HEK293 (cell line): Measurements from ENCODE around the gene NPR3.

Experiments
- CTCF ChIA-PET: fragments of 350-600 bp; formaldehyde crosslinking; extraction: SDS; loops from one replicate; lab custom pipeline; 2021; ENCODE audit warnings: antibody characterized with exemption; lab: Yijun Ruan, JAX
- POLR2A ChIA-PET: fragments of 300-600 bp; formaldehyde crosslinking; extraction: SDS; loops from one replicate; lab custom pipeline; 2020; ENCODE audit warnings: antibody characterized with exemption, inconsistent platforms; lab: Yijun Ruan, JAX
- H3K27ac ChIP-seq: fragments of 200-500 bp; sonication (Bioruptor generic); 2 replicates; pipeline ENCODE4 v1.5.1; 2014; ENCODE audit warnings: low read depth, low read length, control low read depth, inconsistent platforms; ENCODE audit errors: extremely low read depth
- H3K36me3 ChIP-seq, 2 experiments: fragments of 200-500 bp in 1 of 2; sonication (Bioruptor generic) in 1 of 2; 1 replicate in 1 of 2; 2 replicates in 1 of 2; pipeline ENCODE4 v1.5.1; 2014 to 2017; ENCODE audit warnings: inconsistent platforms in 2 of 2, low read length in 2 of 2; ENCODE audit not compliant: control insufficient read depth in 2 of 2, insufficient read depth in 1 of 2
- H3K4me1 ChIP-seq: fragments of 200-500 bp; sonication (Bioruptor generic); 2 replicates; pipeline ENCODE4 v1.5.1; 2014; ENCODE audit warnings: mild to moderate bottlenecking, low read length, inconsistent platforms; ENCODE audit not compliant: control insufficient read depth, insufficient read depth
- H3K4me3 ChIP-seq: 2 replicates; pipeline ENCODE4 v1.5.1; 2011; ENCODE audit warnings: low read depth, mild to moderate bottlenecking, control low read depth, low read length, moderate library complexity
- H3K9me3 ChIP-seq: fragments of 200-500 bp; sonication (Bioruptor generic); 2 replicates; pipeline ENCODE4 v1.5.1; 2014; ENCODE audit warnings: low read depth, low read length, inconsistent platforms; ENCODE audit not compliant: control insufficient read depth, insufficient read depth
- ELK4 ChIP-seq: IDR thresholded peaks from 2 replicates; pipeline ENCODE4 v1.6.1; 2011; ENCODE audit warnings: mild to moderate bottlenecking, low read depth, low read length, borderline replicate concordance
- GLI2 ChIP-seq: fragments of 450-650 bp; formaldehyde crosslinking; IDR thresholded peaks from 2 replicates; pipeline ENCODE4; 2017; ENCODE audit warnings: missing biosample characterization, missing genetic modification characterization, low read depth, borderline replicate concordance
- KLF16 ChIP-seq: fragments of 450-650 bp; formaldehyde crosslinking; IDR thresholded peaks from 2 replicates; pipeline ENCODE4 v1.5.1; 2017; ENCODE audit warnings: missing biosample characterization, missing genetic modification characterization
- OSR2 ChIP-seq: fragments of 450-650 bp; formaldehyde crosslinking; IDR thresholded peaks from 2 replicates; pipeline ENCODE4 v1.5.1; 2016; ENCODE audit warnings: missing biosample characterization, missing genetic modification characterization
- PRDM6 ChIP-seq: fragments of 450-650 bp; formaldehyde crosslinking; IDR thresholded peaks from 2 replicates; pipeline ENCODE4 v1.5.1; 2017; ENCODE audit warnings: missing biosample characterization, missing genetic modification characterization
- SALL2 ChIP-seq: fragments of 450-650 bp; formaldehyde crosslinking; IDR thresholded peaks from 2 replicates; pipeline ENCODE4 v1.5.0; 2017; ENCODE audit warnings: missing biosample characterization, mild to moderate bottlenecking, missing genetic modification characterization, borderline replicate concordance
- SP7 ChIP-seq: fragments of 450-650 bp; formaldehyde crosslinking; IDR thresholded peaks from 2 replicates; pipeline ENCODE4 v1.5.1; 2016; ENCODE audit warnings: missing biosample characterization, missing genetic modification characterization
- ZBTB49 ChIP-seq: fragments of 450-650 bp; formaldehyde crosslinking; IDR thresholded peaks from 2 replicates; pipeline ENCODE4 v1.5.1; 2016; ENCODE audit warnings: missing biosample characterization, missing genetic modification characterization, low read depth
- ZBTB6 ChIP-seq: fragments of 450-650 bp; formaldehyde crosslinking; IDR thresholded peaks from 2 replicates; pipeline ENCODE4 v1.5.1; 2017; ENCODE audit warnings: missing biosample characterization, missing genetic modification characterization
- ZNF133 ChIP-seq: fragments of 450-650 bp; formaldehyde crosslinking; IDR thresholded peaks from 2 replicates; pipeline ENCODE4 v1.5.1; 2016; ENCODE audit warnings: missing biosample characterization, missing genetic modification characterization
- ZNF140 ChIP-seq: fragments of 450-650 bp; formaldehyde crosslinking; IDR thresholded peaks from 2 replicates; pipeline ENCODE4 v1.5.1; 2016; ENCODE audit warnings: missing biosample characterization, missing genetic modification characterization
- ZNF16 ChIP-seq: fragments of 450-650 bp; formaldehyde crosslinking; IDR thresholded peaks from 2 replicates; pipeline ENCODE4 v1.5.1; 2016; ENCODE audit warnings: low read depth, missing biosample characterization, missing genetic modification characterization
- ZNF335 ChIP-seq: fragments of 450-650 bp; formaldehyde crosslinking; conservative IDR thresholded peaks from 2 replicates; pipeline ENCODE4 v1.5.1; 2016; ENCODE audit warnings: missing biosample characterization, missing genetic modification characterization
- ZNF341 ChIP-seq: fragments of 450-650 bp; formaldehyde crosslinking; IDR thresholded peaks from 2 replicates; pipeline ENCODE4; 2016; ENCODE audit warnings: low read depth, missing biosample characterization, missing genetic modification characterization
- ZNF398 ChIP-seq: fragments of 450-650 bp; formaldehyde crosslinking; IDR thresholded peaks from 2 replicates; pipeline ENCODE4 v1.5.1; 2017; ENCODE audit warnings: missing biosample characterization, missing genetic modification characterization
- ZNF555 ChIP-seq: fragments of 450-650 bp; formaldehyde crosslinking; conservative IDR thresholded peaks from 2 replicates; pipeline ENCODE4 v1.5.1; 2017; ENCODE audit warnings: missing biosample characterization, mild to moderate bottlenecking, missing genetic modification characterization, inconsistent platforms
- ZNF585B ChIP-seq: fragments of 450-650 bp; formaldehyde crosslinking; IDR thresholded peaks from 2 replicates; pipeline ENCODE4 v1.5.1; 2016; ENCODE audit warnings: missing biosample characterization, missing genetic modification characterization
- ZNF610 ChIP-seq: fragments of 450-650 bp; formaldehyde crosslinking; IDR thresholded peaks from 2 replicates; pipeline ENCODE4 v1.5.1; 2016; ENCODE audit warnings: missing biosample characterization, missing genetic modification characterization, borderline replicate concordance
- ZNF624 ChIP-seq: fragments of 450-650 bp; formaldehyde crosslinking; IDR thresholded peaks from 2 replicates; pipeline ENCODE4 v1.5.1; 2017; ENCODE audit warnings: missing biosample characterization, missing genetic modification characterization
- ZNF629 ChIP-seq: fragments of 450-650 bp; formaldehyde crosslinking; IDR thresholded peaks from 2 replicates; pipeline ENCODE4 v1.5.1; 2017; ENCODE audit warnings: missing biosample characterization, missing genetic modification characterization
- ZNF639 ChIP-seq: fragments of 450-650 bp; formaldehyde crosslinking; IDR thresholded peaks from 2 replicates; pipeline ENCODE4 v1.5.1; 2016; ENCODE audit warnings: missing biosample characterization, missing genetic modification characterization
- ZNF791 ChIP-seq: fragments of 450-650 bp; formaldehyde crosslinking; IDR thresholded peaks from 2 replicates; pipeline ENCODE4 v1.5.1; 2016; ENCODE audit warnings: missing biosample characterization, missing genetic modification characterization
- ZNF837 ChIP-seq: fragments of 450-650 bp; formaldehyde crosslinking; IDR thresholded peaks from 2 replicates; pipeline ENCODE4 v1.5.1; 2016; ENCODE audit warnings: missing biosample characterization, missing genetic modification characterization
- ZSCAN23 ChIP-seq: fragments of 450-650 bp; formaldehyde crosslinking; IDR thresholded peaks from 2 replicates; pipeline ENCODE4 v1.5.1; 2016; ENCODE audit warnings: missing biosample characterization, missing genetic modification characterization

Gene NPR3

GRCh38 chr5:32734827-32735378, 23.8 kb downstream of the NPR3 start:
- CTCF ChIA-PET = interaction anchor here (1.2 kb wide), 1 partner anchor 26 kb away, joined by 4 read pairs; no protein-coding TSS in a partner anchor

GRCh38 chr5:32735512-32735911, 24.4 kb downstream of the NPR3 start:
- POLR2A ChIA-PET = no interaction called here
- TF ChIP-seq ZNF610 (no peak), OSR2 (tag by site-specific recombination) (no peak), ZNF791 (no peak), SALL2 (tag by site-specific recombination) (no peak), SP7 (tag by site-specific recombination) (no peak), ZNF133 (tag by site-specific recombination) (no peak), KLF16 (tag by site-specific recombination) (no peak), ZNF335 (no peak), ZNF398 (no peak), ZNF140 (no peak), ZNF629 (tag by site-specific recombination) (no peak), GLI2 (tag by site-specific recombination) (no peak), ZNF341 (tag by site-specific recombination) (no peak), ZNF624 (tag by site-specific recombination) (no peak), ZBTB49 (tag by site-specific recombination) (no peak), ZNF639 (no peak)

More at GRCh38 chr5:32734827-32735378, 23.8 kb downstream of the NPR3 start:
- POLR2A ChIA-PET = no interaction called here
- H3K9me3 ChIP-seq = no peaks in the 10 kb centered on the region
- TF ChIP-seq SP7 (tag by site-specific recombination) (no peak), ZNF16 (no peak), ZBTB6 (tag by site-specific recombination) (no peak), ELK4 (no peak), ZNF585B (tag by site-specific recombination) (no peak), PRDM6 (tag by site-specific recombination) (no peak), ZNF837 (tag by site-specific recombination) (no peak), ZNF555 (tag by site-specific recombination) (no peak), ZSCAN23 (tag by site-specific recombination) (no peak)
- TF ChIP-seq, all 188 proteins: peak for 0
- Histone ChIP-seq H3K27ac (no peak overlapping the region), H3K4me1 (no peaks in the 10 kb centered on the region), H3K4me3 (no peak overlapping the region), H3K36me3 (no peaks in the 10 kb centered on the region)

More at GRCh38 chr5:32735512-32735911, 24.4 kb downstream of the NPR3 start:
- CTCF ChIA-PET = no interaction called here
- H3K36me3 ChIP-seq = no peaks in the 10 kb centered on the region
- H3K27ac ChIP-seq = no peak overlapping the region
- no peaks in the 10 kb centered on the region for H3K4me1 ChIP-seq
- no peaks in the 10 kb centered on the region for H3K9me3 ChIP-seq
- H3K4me3 ChIP-seq = no peak overlapping the region
